Measurements from ENCODE around the gene CH25H.
A peak's percentile ranks its signal among the peaks of the same experiment; 100 is the strongest.

Gene CH25H

GRCh38 chr10:89163265-89163995 lies 43.7 kb downstream of the CH25H start:
- intact Hi-C loops (cut with DNase I) = no loop called here
- peak in 9 of 10 donors; percentile 9 to 89 (median 36) for DNase-seq

- DNase-seq = no peak
- intact Hi-C loops (cut with DNase I) = no loop called here
Measured at GRCh38 chr10:89162596-89162995, 44.5 kb downstream of the CH25H start.

- DNase-seq = no peak
- intact Hi-C loops (cut with DNase I) = no loop called here
Measured at GRCh38 chr10:89160339-89160738, 46.8 kb downstream of the CH25H start.

GRCh38 chr10:89159761-89160160 lies 47.4 kb downstream of the CH25H start:
- intact Hi-C loops (cut with DNase I) = no loop called here
- no peak for DNase-seq

GRCh38 chr10:89159316-89159715 lies 47.8 kb downstream of the CH25H start:
- DNase-seq = no peak
- intact Hi-C loops (cut with DNase I) = no loop called here

GRCh38 chr10:89158446-89158845 lies 48.7 kb downstream of the CH25H start:
- DNase-seq = no peak
- intact Hi-C loops (cut with DNase I) = no loop called here

GRCh38 chr10:89156161-89156835 lies 50.8 kb downstream of the CH25H start:
- no peak for DNase-seq
- intact Hi-C loops (cut with DNase I) = no loop called here
